IPS DF 4.7 (cell line): ENCODE measurements around the gene DIP2C.
"Not testable (repeated sequence)": the region's sequence is repeated elsewhere in the genome, so short reads cannot be mapped to it uniquely, and the experiment has no call there.

Source experiments
- DNase-seq: peaks from one replicate; pipeline ENCODE4 v3.0.0-alpha.2; 2013; ENCODE audit warnings: low spot score; ENCODE audit errors: extremely low read depth

Gene DIP2C

DNA sequence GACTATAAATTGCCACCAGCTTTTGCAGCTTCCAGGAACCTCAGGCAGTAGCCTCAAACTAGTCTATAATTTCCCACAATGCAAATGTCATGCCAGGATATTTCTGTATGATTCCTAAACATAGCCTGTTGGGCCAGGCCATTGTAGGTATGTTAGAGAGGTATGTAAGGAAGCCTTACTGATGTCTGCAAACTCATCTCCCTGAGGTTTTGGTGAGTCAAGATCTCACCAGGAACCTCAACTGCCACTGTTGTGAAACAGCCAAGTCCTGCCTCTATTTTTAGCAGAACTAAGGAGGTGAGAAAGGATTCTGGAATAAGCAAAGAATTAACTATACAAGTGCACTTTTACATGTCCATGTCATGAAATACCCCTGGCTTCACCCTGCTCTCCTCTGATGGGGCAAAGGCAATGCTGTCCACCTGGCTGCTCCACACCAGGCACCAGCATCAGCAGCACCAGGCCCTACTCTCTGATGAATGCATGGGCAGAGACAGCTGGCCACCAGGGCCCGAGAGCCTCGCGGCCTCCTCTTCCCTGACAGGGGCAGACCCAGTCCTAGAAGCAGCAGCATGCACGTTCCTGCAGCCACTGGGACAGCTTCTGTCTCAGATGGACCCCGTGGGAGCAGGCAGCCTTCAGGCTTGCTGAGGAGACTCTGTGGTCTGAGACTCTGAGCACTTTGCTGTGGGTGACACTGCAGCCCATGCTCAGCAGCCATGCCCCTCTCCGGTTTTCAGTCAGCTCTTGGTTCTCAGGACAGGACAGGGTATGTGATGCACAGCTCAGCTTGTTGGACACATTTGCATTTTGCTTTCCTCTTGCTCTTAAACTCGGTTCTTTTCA, 407.0 kb downstream of the DIP2C start:
- DNase-seq, result no peak

- no peak for DNase-seq
Observed at GRCh38 chr10:279655-280054, 409.8 kb downstream of the DIP2C start.

- no peak for DNase-seq
Observed at GRCh38 chr10:279232-279631, 410.2 kb downstream of the DIP2C start.

GRCh38 chr10:278707-279106, 410.8 kb downstream of the DIP2C start:
- DNase-seq, result no peak

DNA sequence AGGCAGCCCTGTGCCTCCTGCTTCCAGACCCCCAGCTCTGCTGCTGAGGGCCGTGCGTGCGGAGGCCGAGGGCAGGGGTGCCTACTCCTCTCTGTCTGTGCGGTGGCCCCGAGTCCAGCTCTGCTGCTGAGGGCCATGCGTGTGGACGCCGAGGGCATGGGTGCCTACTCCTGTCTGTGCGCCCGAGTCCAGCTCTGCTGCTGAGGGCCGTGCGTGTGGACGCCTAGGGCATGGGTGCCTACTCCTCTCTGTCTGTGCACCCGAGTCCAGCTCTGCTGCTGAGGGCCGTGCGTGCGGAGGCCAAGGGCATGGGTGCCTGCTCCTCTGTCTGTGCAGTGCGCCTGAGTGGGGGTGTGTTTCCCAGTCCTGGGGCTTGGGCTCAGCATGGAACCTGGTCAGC, 411.5 kb downstream of the DIP2C start:
- no peak for DNase-seq

DNA sequence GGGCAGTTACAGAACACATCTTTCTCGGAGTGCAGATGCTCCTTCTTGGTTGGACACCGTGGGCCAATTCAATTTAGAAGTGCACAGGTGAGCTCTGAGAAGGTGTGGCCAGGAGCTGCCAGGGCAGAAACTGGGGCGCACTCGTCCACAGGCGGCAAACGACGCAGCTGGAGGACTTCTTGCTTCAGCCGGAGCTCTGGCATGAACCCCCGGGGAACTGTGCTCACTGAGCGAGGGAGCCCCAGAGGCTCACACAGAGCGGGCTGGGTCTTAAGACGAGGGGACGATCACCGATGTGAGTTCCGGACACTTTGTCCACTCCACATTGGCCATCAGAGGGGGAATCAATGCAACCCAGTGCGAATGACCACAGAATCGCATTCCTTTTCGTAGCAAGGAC, 413.8 kb downstream of the DIP2C start:
- no peak for DNase-seq

GRCh38 chr10:274866-275265, 414.6 kb downstream of the DIP2C start:
- DNase-seq, result no peak

- DNase-seq, result no peak
Observed at GRCh38 chr10:273088-273487, 416.4 kb downstream of the DIP2C start.

DNA sequence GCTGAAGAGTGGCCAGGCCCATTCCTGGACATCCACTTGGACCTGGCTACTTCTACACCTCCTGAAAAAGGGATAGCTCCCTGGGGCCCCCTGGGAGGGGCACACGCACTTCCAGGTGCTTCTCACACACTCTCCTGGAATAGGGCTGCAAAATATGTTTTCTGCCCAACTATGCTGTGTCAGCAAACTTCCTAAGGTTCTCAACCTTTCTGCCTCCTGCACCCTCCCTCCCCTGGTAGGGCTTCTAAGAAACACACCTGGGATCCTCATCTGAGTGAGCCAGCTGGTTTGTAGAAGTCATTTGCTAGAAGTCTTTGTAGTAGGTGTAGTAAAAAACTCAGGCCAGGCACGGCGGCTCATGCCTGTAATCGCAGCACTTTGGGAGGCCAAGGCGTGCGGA, 417.7 kb downstream of the DIP2C start:
- no peak for DNase-seq

DNA sequence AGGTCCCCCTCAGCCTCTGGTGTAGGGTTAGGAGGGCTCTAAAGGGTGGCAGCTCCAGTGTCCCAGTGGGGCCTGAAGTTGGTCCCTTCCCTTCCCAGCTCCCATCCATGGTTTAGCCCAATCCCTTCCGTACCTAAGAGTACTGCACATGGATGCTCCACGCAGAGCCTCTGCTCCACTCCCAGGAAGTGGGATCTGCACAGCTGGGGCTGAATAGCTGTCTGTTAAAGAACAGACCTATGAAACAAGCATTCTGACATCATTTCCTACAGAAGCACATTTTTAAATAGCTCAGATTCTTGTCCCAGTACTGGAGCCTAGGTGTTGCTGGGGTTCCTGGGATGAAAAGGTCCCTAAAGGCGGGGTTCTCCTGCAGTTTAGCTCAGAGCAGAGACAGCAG, 418.3 kb downstream of the DIP2C start:
- DNase-seq, result no peak

- no peak for DNase-seq
Observed at GRCh38 chr10:269440-270074, 419.9 kb downstream of the DIP2C start.

- no peak for DNase-seq
Observed at GRCh38 chr10:267705-268104, 421.8 kb downstream of the DIP2C start.

DNA sequence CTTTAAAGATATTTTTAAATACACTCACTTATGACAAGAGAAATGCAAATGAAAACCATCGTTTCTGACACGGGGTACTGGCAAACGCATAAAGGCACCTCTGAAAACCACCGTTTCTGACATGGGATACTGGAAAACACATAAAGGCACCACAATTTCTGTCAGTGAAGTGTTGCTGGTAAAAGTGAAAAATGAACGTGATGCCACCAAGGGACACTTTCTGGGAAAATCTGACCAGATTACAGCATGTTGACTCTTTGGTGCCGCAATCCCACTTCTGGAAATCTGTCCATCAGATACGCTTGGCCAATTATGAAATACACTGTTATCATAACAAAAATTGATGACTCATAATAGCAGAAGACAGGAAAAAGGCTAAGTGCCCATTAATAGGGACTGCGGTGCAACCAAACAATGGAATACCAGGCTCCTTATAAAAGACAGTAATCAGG, 422.5 kb downstream of the DIP2C start:
- DNase-seq, result no peak

DNA sequence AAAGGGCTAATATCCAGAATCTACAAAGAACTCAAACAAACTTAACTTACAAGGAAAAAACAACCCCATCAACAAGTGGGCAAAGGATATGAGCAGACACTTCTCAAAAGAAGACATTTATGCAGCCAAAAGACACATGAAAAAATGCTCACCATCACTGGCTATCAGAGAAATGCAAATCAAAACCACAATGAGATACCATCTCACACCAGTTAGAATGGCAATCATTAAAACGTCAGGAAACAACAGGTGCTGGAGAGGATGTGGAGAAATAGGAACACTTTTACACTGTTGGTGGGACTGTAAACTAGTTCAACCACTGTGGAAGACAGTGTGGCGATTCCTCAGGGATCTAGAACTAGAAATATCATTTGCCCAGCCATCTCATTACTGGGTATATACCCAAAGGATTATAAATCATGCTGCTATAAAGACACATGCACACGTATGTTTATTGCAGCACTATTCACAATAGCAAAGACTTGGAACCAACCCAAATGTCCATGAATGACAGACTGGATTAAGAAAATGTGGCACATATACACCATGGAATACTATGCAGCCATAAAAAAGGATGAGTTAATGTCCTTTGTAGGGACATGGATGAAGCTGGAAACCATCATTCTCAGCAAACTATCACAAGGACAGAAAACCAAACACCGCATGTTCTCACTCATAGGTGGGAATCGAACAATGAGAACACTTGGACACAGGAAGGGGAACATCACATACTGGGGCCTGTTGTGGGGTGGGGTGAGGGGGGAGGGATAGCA, 423.5 kb downstream of the DIP2C start:
- not testable (repeated sequence) for DNase-seq

- not testable (repeated sequence) for DNase-seq
Observed at GRCh38 chr10:265074-265440, 424.4 kb downstream of the DIP2C start.

GRCh38 chr10:264160-265073, 425.1 kb downstream of the DIP2C start:
- not testable (repeated sequence) for DNase-seq

DNA sequence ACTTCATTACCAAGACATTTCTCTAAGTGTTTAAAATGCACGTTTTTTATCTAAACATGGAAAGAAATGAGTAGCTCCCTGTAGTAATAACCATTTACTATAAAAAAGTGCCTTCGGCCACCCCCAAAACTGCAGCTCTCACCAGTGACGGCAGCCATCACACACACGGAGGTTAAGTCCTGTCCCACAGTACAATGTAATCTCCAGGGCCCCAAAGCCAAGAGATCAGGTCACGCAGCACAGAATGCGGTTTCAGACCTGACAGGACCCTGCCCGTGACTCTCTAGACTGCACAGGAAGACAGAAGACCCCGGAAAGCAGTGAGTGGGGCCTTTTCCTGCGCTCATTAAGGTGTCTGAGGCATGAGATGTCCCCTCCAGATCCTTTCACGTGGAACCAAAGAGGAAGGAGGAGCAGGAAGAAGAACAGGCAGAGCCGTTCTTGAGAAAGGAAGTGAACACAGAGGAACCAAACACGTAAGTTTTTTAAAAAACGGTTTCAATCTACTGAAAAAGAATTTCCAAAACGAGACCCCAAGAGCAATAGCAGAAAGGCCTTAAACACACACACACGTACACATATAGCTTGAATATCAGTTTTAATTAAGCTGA, 428.5 kb downstream of the DIP2C start:
- no peak for DNase-seq

GRCh38 chr10:251982-252582, 437.4 kb downstream of the DIP2C start:
- DNase-seq, result no peak

- DNase-seq, result no peak
Observed at GRCh38 chr10:248307-248706, 441.2 kb downstream of the DIP2C start.

GRCh38 chr10:247480-247879, 442.0 kb downstream of the DIP2C start:
- DNase-seq, result no peak
